Measurements from ENCODE around the gene XPNPEP1.

DNA sequence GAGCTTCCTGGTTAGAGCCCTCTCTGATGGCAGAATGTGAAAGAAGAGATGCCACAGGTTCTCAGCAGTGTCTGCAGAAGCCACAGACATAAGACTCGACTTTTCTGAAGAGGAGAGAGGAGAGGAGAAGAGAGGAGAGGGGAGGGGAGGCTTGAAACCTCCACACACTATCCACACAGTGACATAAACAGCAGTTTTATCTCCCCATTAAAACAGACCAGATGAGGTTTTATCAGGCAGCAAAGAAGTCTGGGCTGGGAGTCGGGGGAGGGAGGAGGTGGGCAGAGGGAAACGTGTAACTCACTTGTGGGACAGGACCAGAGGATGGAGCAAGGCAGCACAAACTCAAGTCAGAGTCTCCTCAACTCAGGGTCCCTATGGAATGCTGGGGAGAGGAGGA lies 76.5 kb downstream of the XPNPEP1 start:
- TF ChIP-seq, protein P1, sequence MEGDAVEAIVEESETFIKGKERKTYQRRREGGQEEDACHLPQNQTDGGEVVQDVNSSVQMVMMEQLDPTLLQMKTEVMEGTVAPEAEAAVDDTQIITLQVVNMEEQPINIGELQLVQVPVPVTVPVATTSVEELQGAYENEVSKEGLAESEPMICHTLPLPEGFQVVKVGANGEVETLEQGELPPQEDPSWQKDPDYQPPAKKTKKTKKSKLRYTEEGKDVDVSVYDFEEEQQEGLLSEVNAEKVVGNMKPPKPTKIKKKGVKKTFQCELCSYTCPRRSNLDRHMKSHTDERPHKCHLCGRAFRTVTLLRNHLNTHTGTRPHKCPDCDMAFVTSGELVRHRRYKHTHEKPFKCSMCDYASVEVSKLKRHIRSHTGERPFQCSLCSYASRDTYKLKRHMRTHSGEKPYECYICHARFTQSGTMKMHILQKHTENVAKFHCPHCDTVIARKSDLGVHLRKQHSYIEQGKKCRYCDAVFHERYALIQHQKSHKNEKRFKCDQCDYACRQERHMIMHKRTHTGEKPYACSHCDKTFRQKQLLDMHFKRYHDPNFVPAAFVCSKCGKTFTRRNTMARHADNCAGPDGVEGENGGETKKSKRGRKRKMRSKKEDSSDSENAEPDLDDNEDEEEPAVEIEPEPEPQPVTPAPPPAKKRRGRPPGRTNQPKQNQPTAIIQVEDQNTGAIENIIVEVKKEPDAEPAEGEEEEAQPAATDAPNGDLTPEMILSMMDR (conservative IDR thresholded peaks at IDR 0.05 in 1 of 2, IDR thresholded peaks at IDR 0.05 in 1 of 2; ENCODE audit: extremely low read depth in 1 of 2, insufficient read depth in 1 of 2, low read depth in 1 of 2, low read length in 2 of 2), result no peak
- TF ChIP-seq EZH2 (IDR thresholded peaks at IDR 0.05; ENCODE audit: borderline replicate concordance, low read length), result no peak

Data from mammary epithelial cell (primary cell).